T follicular helper cell (primary cell): ENCODE results near the gene GRIA4.

Source experiments
- DNase-seq: peaks from one replicate; pipeline ENCODE4 v3.0.0-alpha.2; 2020; ENCODE audit warnings: low read depth
- total RNA-seq, 2 experiments: gene quantifications; one replicate each; lab custom pipeline; 2026; lab: John Stamatoyannopoulos, UW

GRIA4 gene
- total RNA-seq: 0 reads per million in 2 experiments

- DNase-seq: no peak
Measured at GRCh38 chr11:105609832-105610781, at the start of gene GRIA4. TSS of gene GRIA4 (plus strand) at chr11:105610073. CDS start at chr11:105610998, 925 bp downstream.

DNA sequence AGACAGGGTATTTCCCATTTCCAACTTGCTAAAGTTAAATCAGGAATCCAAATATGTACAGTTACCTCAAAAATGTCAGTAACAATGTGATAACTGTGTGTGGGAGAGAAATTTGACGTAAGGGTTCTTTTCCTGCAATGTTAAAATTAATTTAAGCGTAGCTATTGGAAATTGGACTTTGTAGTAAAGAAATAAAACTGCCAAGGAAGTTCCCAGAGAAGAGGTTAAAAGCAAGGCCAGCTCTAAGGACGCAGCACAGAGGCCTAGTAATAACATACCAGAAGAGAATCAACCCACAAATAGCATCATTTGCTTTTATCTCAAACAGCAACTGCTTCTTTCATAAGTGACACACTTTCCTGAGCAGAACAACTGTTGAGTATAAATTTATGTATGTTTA is 36.8 kb upstream of the GRIA4 start:
- no peak for DNase-seq

DNA sequence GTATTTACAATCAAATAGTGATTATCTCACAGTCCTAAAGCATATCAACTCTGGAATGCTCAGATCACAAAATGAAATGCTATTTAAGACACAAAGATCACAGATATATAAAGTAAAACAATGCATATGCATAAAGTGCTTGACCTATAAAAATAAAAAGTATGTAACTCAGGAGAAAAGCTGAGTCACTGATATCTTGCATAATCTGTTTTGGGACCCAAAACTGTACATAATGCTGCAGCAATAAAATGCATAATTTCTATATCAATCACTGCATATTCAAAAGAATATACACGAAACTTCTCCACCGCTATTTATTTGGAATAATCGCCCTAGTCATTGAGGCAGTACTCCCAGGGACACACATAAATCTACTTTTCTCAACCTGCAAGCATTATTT is 34.9 kb upstream of the GRIA4 start:
- no peak for DNase-seq

GRCh38 chr11:105577641-105578040 is 32.2 kb upstream of the GRIA4 start:
- DNase-seq: no peak

DNA sequence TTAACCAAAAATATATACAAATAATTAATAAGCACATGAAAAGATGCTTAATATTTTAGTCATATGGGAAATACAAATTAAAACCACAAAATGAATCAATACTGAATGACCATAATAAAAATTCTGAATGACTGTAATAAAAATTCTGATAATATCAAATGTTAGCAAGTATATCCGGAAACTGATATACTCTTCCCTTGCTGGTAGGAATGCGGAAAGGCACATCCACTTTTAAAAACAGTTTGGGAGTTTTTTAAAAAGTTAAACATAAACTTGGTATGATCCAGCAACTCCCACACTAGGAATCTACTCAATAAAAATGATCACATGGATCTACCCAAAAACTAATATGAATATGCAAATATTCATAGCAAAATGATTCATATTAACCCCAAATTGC is 30.8 kb upstream of the GRIA4 start:
- no peak for DNase-seq

- no peak for DNase-seq
Measured at GRCh38 chr11:105582497-105582896, 27.4 kb upstream of the GRIA4 start.

GRCh38 chr11:105588001-105588400 is 21.9 kb upstream of the GRIA4 start:
- no peak for DNase-seq

GRCh38 chr11:105589346-105589745 is 20.5 kb upstream of the GRIA4 start:
- no peak for DNase-seq

GRCh38 chr11:105592035-105592434 is 17.8 kb upstream of the GRIA4 start:
- no peak for DNase-seq

DNA sequence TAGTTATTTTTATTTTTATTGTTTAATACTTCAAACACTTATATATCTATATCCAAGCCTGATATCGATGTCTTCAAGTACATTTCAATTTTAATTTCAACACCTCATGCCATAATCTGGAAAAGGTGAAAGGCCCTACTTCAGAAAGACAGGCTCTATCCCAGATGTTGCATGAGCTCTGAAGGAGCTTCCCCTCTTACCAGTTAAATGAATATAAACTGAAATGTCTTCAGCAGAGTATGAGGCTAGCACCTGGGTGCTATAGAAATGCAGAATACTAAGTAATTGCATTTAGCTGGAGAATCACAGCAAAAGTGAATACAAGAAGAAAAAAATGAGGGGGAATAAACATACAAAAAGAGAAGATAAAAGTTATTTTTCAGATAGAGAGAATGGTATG is 11.5 kb upstream of the GRIA4 start:
- no peak for DNase-seq

DNA sequence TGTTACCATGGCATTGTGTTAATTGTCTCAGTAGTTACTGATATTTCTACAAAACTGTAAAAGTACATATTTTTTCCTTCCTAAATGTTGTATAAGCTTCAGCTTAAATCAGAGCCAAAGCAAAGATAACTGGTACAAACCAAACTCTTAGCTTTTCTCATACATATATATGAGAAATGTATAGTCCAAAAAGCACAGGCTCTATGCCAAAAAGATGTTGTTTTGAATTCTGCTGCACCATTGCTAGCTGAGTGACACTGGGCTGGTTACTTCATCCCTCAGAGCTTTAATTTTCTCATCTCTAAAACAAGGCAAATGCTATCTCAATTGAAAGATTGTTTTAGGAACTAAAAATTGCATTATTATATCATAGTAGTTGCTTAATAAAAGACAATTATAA is 6.7 kb upstream of the GRIA4 start:
- DNase-seq: no peak

GRCh38 chr11:105609341-105609781 is 512 bp upstream of the GRIA4 start:
- DNase-seq: no peak

GRCh38 chr11:105610871-105611571 is 1.1 kb downstream of the GRIA4 start:
- DNase-seq: no peak

- no peak for DNase-seq
Measured at GRCh38 chr11:105611572-105612441, 1.9 kb downstream of the GRIA4 start.

DNA sequence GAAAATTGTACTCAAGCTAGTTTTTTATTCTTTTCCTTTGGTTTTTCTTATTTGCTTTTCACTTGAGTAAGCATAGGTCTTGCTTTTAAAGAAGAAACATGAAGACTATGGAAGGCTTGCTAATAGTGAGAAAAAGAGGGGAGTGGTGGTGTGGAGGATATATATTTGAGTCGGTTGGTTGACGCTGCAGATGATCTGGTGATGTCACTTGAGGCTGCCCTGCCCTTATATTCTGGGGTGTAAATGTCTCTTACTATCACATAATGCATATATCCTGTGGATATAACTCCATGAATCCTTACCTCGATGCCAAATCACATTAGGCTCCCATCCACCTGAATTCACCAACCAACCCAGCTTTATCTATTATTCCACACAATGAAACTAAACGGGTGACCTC is 2.9 kb downstream of the GRIA4 start:
- DNase-seq: no peak

- no peak for DNase-seq
Measured at GRCh38 chr11:105613183-105613582, 3.3 kb downstream of the GRIA4 start.

DNA sequence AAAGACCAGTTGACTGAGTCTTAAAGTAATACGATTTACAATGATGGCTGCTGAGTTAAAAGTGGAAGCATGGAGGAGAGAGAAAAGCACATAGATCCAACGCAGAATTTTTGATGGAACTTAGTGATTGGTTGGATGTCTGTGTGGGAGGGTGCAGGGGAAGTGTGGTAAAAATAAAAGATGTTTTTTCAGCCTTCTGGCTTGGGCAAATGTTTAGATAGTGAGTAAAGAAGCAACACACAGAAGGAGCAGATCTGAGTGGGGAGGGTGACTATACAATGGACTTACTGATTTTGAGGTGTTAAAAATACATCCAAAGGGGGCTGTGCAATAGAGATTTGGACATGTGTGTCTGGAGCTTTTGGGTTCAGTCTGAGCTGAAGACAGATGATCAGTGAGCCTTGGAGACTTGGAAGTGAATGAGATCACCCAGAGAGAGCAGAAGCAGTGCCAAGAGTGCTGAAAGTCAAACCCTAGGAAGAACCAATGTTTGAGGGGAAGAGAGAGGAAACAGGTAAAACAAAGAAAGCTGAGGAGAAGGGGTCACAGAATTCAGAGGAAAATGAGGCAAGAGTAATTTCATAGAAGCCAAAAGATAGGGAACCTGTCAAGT is 8.6 kb downstream of the GRIA4 start:
- DNase-seq: no peak

DNA sequence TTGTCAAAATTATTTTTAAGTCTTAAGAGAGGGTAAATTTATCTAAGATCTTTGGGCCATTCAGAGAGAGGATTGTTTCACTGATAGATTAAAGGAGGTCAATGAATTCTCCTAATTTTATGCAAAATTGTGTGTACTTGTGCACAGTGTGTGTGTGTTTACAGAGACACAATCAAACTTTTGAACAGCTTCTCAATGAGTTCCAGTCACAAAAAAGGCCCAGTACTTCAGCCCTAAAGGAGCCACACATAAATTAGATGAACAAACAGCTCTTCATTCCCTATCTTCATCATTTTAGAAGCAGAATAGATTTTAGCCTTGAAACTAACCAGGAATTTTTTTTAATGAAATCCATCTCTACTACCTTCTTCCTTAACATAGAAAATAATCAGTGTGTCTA is 9.7 kb downstream of the GRIA4 start:
- DNase-seq: no peak

- no peak for DNase-seq
Measured at GRCh38 chr11:105622016-105622415, 12.1 kb downstream of the GRIA4 start.

GRCh38 chr11:105632316-105632715 is 22.4 kb downstream of the GRIA4 start:
- DNase-seq: no peak

- no peak for DNase-seq
Measured at GRCh38 chr11:105635466-105635865, 25.6 kb downstream of the GRIA4 start.

DNA sequence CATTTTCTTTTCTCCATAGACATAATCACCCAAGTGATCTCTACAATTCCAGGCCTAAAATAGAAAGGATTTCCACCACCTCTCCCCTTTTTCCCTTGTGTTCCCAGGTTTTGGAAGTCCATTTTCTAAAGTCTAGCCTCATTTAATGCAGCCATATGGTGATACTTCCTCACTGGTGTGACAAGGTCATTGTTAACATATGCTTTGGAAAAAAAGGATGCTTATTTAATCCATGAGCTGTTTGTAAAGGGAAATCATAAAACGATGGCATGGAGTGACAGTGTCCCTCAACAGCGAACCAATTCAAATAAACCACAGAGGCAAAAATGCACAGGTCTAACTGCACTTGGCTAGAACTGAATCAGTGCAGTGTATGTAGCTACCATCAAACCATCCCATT is 26.6 kb downstream of the GRIA4 start:
- DNase-seq: no peak
